GM12865 (cell line): ENCODE results near the gene CCDC15.

ENCODE experiments used
- DNase-seq: peaks from one replicate; pipeline ENCODE4 v3.0.0; 2010; ENCODE audit warnings: low read depth
- H3K4me3 ChIP-seq: 2 replicates; pipeline ENCODE4 v1.5.1; 2011; ENCODE audit warnings: mild to moderate bottlenecking, low read depth, low read length, control low read depth
- TF ChIP-seq, protein P1 (sequence below): IDR thresholded peaks from 2 replicates; pipeline ENCODE4 v1.5.1; 2011; ENCODE audit warnings: low read length, control low read depth, low read depth, inconsistent platforms; ENCODE audit not compliant: insufficient read depth; ENCODE audit errors: missing control alignments

CCDC15 gene

DNA sequence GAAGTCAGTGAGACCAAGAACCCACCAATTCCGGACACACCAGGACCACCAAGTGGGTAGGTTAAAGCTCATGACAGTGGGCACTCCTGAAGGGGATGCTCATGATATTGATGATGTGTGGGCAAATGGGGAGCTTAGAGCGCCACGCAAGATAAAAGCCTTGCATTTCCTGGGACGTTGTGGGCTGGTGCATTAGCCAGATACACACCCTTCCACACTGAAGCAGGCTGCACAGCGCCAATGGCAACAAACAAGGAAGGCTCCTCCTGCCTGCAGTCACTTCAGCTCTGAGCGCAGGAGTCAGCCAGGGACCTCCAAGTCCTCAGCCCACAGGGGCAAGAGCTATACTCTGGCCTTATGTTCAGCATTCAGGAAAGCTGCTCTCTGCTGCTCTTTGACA is 136.8 kb downstream of the CCDC15 start:
- H3K4me3 ChIP-seq, result no peak overlapping the region
- TF ChIP-seq, protein P1, sequence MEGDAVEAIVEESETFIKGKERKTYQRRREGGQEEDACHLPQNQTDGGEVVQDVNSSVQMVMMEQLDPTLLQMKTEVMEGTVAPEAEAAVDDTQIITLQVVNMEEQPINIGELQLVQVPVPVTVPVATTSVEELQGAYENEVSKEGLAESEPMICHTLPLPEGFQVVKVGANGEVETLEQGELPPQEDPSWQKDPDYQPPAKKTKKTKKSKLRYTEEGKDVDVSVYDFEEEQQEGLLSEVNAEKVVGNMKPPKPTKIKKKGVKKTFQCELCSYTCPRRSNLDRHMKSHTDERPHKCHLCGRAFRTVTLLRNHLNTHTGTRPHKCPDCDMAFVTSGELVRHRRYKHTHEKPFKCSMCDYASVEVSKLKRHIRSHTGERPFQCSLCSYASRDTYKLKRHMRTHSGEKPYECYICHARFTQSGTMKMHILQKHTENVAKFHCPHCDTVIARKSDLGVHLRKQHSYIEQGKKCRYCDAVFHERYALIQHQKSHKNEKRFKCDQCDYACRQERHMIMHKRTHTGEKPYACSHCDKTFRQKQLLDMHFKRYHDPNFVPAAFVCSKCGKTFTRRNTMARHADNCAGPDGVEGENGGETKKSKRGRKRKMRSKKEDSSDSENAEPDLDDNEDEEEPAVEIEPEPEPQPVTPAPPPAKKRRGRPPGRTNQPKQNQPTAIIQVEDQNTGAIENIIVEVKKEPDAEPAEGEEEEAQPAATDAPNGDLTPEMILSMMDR, result no peak
- no peak for DNase-seq
